ENCODE measurements around the gene GOLGA8M. TPM values are rescaled to one million over a fixed set of nuclear protein-coding genes. Genes with fewer than 3 reads are reported as not detected.
"Not testable (repeated sequence)": the region's sequence is repeated elsewhere in the genome, so short reads cannot be mapped to it uniquely, and the experiment has no call there.

GOLGA8M gene
- total RNA-seq, 2 donors from 2014 or later: 0.86 TPM; not detected in 1

DNA sequence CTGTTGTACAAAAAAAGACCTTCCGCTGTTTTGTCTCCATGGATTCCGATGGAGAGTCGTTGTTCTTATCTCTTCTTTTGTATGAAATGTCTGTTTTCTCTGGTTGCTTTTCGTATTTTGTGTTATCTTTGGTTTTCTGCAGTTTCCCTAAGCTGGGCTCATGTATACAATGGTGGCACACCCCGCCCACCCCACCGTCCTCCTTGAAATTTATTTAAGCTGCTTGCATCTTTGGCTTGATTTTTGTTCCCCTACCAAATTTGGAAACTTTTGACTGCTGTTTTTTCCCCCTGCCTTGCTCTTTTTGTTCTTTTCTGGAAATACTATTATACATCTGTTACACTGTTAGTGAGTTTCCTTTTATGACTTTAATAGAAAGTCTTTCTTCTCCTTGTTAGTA lies 47.6 kb downstream of the GOLGA8M start:
- not testable (repeated sequence) for H3K27me3 ChIP-seq (ENCODE audit: control insufficient read depth, insufficient read depth, low read length, poor library complexity, severe bottlenecking); H3K27ac Mint-ChIP-seq; H3K9ac ChIP-seq (ENCODE audit: extremely low read depth, low read length, poor library complexity, severe bottlenecking); H3K36me3 ChIP-seq (ENCODE audit: control insufficient read depth, insufficient read depth, low read length); H3K36me3 Mint-ChIP-seq (ENCODE audit: low read depth); H3K4me1 Mint-ChIP-seq; H3K27ac ChIP-seq (ENCODE audit: low read depth, low read length); H3K27me3 Mint-ChIP-seq (ENCODE audit: insufficient read depth); H3K9me3 Mint-ChIP-seq; H3K9me3 ChIP-seq (ENCODE audit: control insufficient read depth, low read length); DNase-seq; H3K4me1 ChIP-seq (ENCODE audit: control insufficient read depth, insufficient read depth, low read length); H3K4me3 Mint-ChIP-seq; H3K4me3 ChIP-seq (ENCODE audit: low read length)
- 95 to 100% methylated on average over 2 to 4 of the region's 6 CpGs for WGBS, 2 experiments (ENCODE audit: insufficient coverage in 1 of 2, insufficient read length in 1 of 2)

GRCh38 chr15:28663717-28664116 lies 48.5 kb downstream of the GOLGA8M start:
- not testable (repeated sequence) for H3K36me3 Mint-ChIP-seq (ENCODE audit: low read depth); H3K4me1 Mint-ChIP-seq

DNA sequence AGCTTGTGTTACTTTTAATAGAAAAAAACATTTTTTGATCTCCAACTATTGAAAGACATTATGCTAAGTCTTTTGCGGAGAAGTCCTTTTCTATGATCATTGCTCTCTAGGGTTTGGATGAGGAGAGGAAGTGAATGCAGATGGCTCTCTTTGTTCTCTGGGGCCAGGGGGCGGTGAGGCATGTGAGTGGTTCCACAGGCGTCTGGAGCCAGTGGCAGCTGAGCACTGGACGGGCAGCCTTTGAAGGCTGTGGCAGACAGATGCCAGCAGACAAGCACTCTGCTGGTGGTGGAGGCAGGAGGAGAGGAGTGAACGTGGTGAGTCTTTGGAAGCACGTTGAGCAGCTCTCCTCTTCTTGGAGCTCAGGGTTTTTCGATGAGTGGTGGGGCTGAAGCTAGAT lies 51.5 kb downstream of the GOLGA8M start:
- DNase-seq; H3K27ac Mint-ChIP-seq; H3K27ac ChIP-seq (ENCODE audit: low read depth, low read length); H3K36me3 ChIP-seq (ENCODE audit: control insufficient read depth, insufficient read depth, low read length); H3K4me3 ChIP-seq (ENCODE audit: low read length); H3K9me3 Mint-ChIP-seq; H3K4me3 Mint-ChIP-seq; H3K4me1 ChIP-seq (ENCODE audit: control insufficient read depth, insufficient read depth, low read length); H3K9me3 ChIP-seq (ENCODE audit: control insufficient read depth, low read length); H3K4me1 Mint-ChIP-seq; H3K9ac ChIP-seq (ENCODE audit: extremely low read depth, low read length, poor library complexity, severe bottlenecking); H3K27me3 Mint-ChIP-seq (ENCODE audit: insufficient read depth); H3K27me3 ChIP-seq (ENCODE audit: control insufficient read depth, insufficient read depth, low read length, poor library complexity, severe bottlenecking); H3K36me3 Mint-ChIP-seq (ENCODE audit: low read depth): not testable (repeated sequence)
- WGBS, 2 experiments (ENCODE audit: insufficient coverage in 1 of 2, insufficient read length in 1 of 2): no CpG with 5 or more reads among the region's 7 CpGs

More at GRCh38 chr15:28663717-28664116, 48.5 kb downstream of the GOLGA8M start:
- not testable (repeated sequence) for H3K27ac ChIP-seq (ENCODE audit: low read depth, low read length); H3K27me3 Mint-ChIP-seq (ENCODE audit: insufficient read depth); H3K9me3 ChIP-seq (ENCODE audit: control insufficient read depth, low read length); H3K9me3 Mint-ChIP-seq; H3K4me1 ChIP-seq (ENCODE audit: control insufficient read depth, insufficient read depth, low read length); H3K9ac ChIP-seq (ENCODE audit: extremely low read depth, low read length, poor library complexity, severe bottlenecking); H3K36me3 ChIP-seq (ENCODE audit: control insufficient read depth, insufficient read depth, low read length); H3K27me3 ChIP-seq (ENCODE audit: control insufficient read depth, insufficient read depth, low read length, poor library complexity, severe bottlenecking); H3K27ac Mint-ChIP-seq; H3K4me3 ChIP-seq (ENCODE audit: low read length); H3K4me3 Mint-ChIP-seq; DNase-seq
- no CpG with 5 or more reads among the region's 11 CpGs for WGBS, 2 experiments (ENCODE audit: insufficient coverage in 1 of 2, insufficient read length in 1 of 2)

- not testable (repeated sequence) for H3K27ac ChIP-seq (ENCODE audit: low read depth, low read length); H3K9me3 Mint-ChIP-seq; H3K27me3 Mint-ChIP-seq (ENCODE audit: insufficient read depth); DNase-seq; H3K4me3 Mint-ChIP-seq; H3K9me3 ChIP-seq (ENCODE audit: control insufficient read depth, low read length); H3K27ac Mint-ChIP-seq; H3K36me3 ChIP-seq (ENCODE audit: control insufficient read depth, insufficient read depth, low read length); H3K27me3 ChIP-seq (ENCODE audit: control insufficient read depth, insufficient read depth, low read length, poor library complexity, severe bottlenecking); H3K9ac ChIP-seq (ENCODE audit: extremely low read depth, low read length, poor library complexity, severe bottlenecking); H3K4me3 ChIP-seq (ENCODE audit: low read length); H3K4me1 Mint-ChIP-seq; H3K4me1 ChIP-seq (ENCODE audit: control insufficient read depth, insufficient read depth, low read length)
- WGBS, 2 experiments (ENCODE audit: insufficient coverage in 1 of 2, insufficient read length in 1 of 2): no CpG with 5 or more reads among the region's 4 CpGs
- H3K36me3 Mint-ChIP-seq (ENCODE audit: low read depth): peaks cover 13% of the 10 kb centered on the region
These were observed 56.2 kb downstream of the GOLGA8M start for GRCh38 chr15:28656018-28656360.

DNA sequence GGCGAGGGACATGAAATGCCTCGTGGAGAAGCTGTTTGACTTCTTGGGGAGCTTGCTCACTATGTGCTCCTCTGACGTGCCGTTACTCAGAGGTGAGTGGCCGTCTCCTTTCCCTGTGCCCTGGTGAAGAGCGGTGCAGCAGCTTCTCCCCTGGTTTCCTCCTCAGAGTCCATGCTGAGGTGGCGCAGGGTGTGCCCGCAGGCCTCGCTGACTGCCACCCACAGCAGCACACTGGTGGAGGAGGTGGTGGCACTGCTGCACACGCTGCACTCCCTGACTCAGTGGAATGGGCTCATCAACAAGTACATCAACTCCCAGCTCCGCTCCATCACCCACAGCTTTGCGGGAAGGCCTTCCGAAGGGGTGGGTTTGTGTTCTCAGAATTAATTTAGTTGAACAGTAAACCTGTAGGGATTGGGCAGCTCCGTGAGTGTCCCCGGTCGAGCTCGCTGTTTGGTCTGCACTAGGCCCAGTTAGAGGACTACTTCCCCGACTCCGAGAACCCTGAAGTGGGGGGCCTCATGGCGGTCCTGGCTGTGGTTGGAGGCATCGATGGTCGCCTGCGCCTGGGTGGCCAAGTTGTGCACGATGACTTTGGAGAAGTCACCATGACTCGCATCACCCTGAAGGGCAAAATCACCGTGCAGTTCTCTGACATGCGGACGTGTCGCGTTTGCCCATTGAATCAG lies 56.7 kb downstream of the GOLGA8M start:
- H3K4me1 Mint-ChIP-seq; H3K9ac ChIP-seq (ENCODE audit: extremely low read depth, low read length, poor library complexity, severe bottlenecking); H3K27me3 Mint-ChIP-seq (ENCODE audit: insufficient read depth); H3K9me3 ChIP-seq (ENCODE audit: control insufficient read depth, low read length); H3K27ac ChIP-seq (ENCODE audit: low read depth, low read length); H3K4me3 Mint-ChIP-seq; H3K27ac Mint-ChIP-seq; H3K4me3 ChIP-seq (ENCODE audit: low read length); H3K36me3 ChIP-seq (ENCODE audit: control insufficient read depth, insufficient read depth, low read length); H3K9me3 Mint-ChIP-seq; H3K4me1 ChIP-seq (ENCODE audit: control insufficient read depth, insufficient read depth, low read length); H3K27me3 ChIP-seq (ENCODE audit: control insufficient read depth, insufficient read depth, low read length, poor library complexity, severe bottlenecking): not testable (repeated sequence)
- peaks cover 13% of the 10 kb centered on the region for H3K36me3 Mint-ChIP-seq (ENCODE audit: low read depth)
- WGBS, 2 experiments (ENCODE audit: insufficient coverage in 1 of 2, insufficient read length in 1 of 2): 93% methylated on average over 18 of the region's 30 CpGs; no CpG with 5 or more reads in 1 of the 2 experiments
- peak; percentile 17 for DNase-seq

GRCh38 chr15:28654194-28654593 lies 58.0 kb downstream of the GOLGA8M start:
- H3K9me3 Mint-ChIP-seq; H3K9me3 ChIP-seq (ENCODE audit: control insufficient read depth, low read length); H3K27me3 Mint-ChIP-seq (ENCODE audit: insufficient read depth); H3K4me1 ChIP-seq (ENCODE audit: control insufficient read depth, insufficient read depth, low read length); H3K9ac ChIP-seq (ENCODE audit: extremely low read depth, low read length, poor library complexity, severe bottlenecking); H3K27ac ChIP-seq (ENCODE audit: low read depth, low read length); H3K27ac Mint-ChIP-seq; DNase-seq; H3K4me3 ChIP-seq (ENCODE audit: low read length); H3K27me3 ChIP-seq (ENCODE audit: control insufficient read depth, insufficient read depth, low read length, poor library complexity, severe bottlenecking); H3K4me3 Mint-ChIP-seq; H3K4me1 Mint-ChIP-seq; H3K36me3 ChIP-seq (ENCODE audit: control insufficient read depth, insufficient read depth, low read length): not testable (repeated sequence)
- WGBS, 2 experiments (ENCODE audit: insufficient coverage in 1 of 2, insufficient read length in 1 of 2): no CpG with 5 or more reads among the region's 11 CpGs
- peaks cover 13% of the 10 kb centered on the region for H3K36me3 Mint-ChIP-seq (ENCODE audit: low read depth)

GRCh38 chr15:28652538-28652937 lies 59.7 kb downstream of the GOLGA8M start:
- 80 to 86% methylated on average over 1 to 8 of the region's 10 CpGs for WGBS, 2 experiments (ENCODE audit: insufficient coverage in 1 of 2, insufficient read length in 1 of 2)
- not testable (repeated sequence) for H3K4me3 Mint-ChIP-seq; H3K27me3 Mint-ChIP-seq (ENCODE audit: insufficient read depth); H3K36me3 ChIP-seq (ENCODE audit: control insufficient read depth, insufficient read depth, low read length); H3K27ac ChIP-seq (ENCODE audit: low read depth, low read length); H3K9me3 ChIP-seq (ENCODE audit: control insufficient read depth, low read length); H3K4me1 ChIP-seq (ENCODE audit: control insufficient read depth, insufficient read depth, low read length); H3K4me1 Mint-ChIP-seq; H3K27me3 ChIP-seq (ENCODE audit: control insufficient read depth, insufficient read depth, low read length, poor library complexity, severe bottlenecking); DNase-seq; H3K9ac ChIP-seq (ENCODE audit: extremely low read depth, low read length, poor library complexity, severe bottlenecking); H3K4me3 ChIP-seq (ENCODE audit: low read length); H3K9me3 Mint-ChIP-seq
- Mint-ChIP-seq H3K27ac (peak overlapping the region; percentile 32), H3K36me3 (ENCODE audit: low read depth) (peaks cover 13% of the 10 kb centered on the region)

Data from endodermal cell (in vitro differentiated cells).